SK-N-SH (cell line): ENCODE data around the gene FBXW10.
"Not testable (repeated sequence)": the region's sequence is repeated elsewhere in the genome, so short reads cannot be mapped to it uniquely, and the experiment has no call there.

Experiments
- EZH2phosphoT487 ChIP-seq: fragments of 200-600 bp; sonication (generic); IDR thresholded peaks from 2 replicates; pipeline ENCODE4 v1.6.1; 2017; ENCODE audit warnings: low read depth, mixed run types, mild to moderate bottlenecking, antibody characterized with exemption, moderate library complexity, borderline replicate concordance
- FOXJ3 ChIP-seq: sonication (generic); formaldehyde crosslinking; IDR thresholded peaks from 2 replicates; pipeline ENCODE4 v1.5.1; 2020; ENCODE audit warnings: mild to moderate bottlenecking, missing genetic modification reagents
- JUND ChIP-seq: IDR thresholded peaks from 2 replicates; pipeline ENCODE4 v1.4.0; 2012
- POLR2AphosphoS5 ChIP-seq: IDR thresholded peaks from 2 replicates; pipeline ENCODE4 v1.6.1; 2012; ENCODE audit warnings: low read depth, low read length
- RAD21 ChIP-seq: IDR thresholded peaks from 2 replicates; pipeline ENCODE4 v1.6.1; 2012; ENCODE audit warnings: mild to moderate bottlenecking, low read length
- RFX5 ChIP-seq: IDR thresholded peaks from 2 replicates; pipeline ENCODE4 v1.6.1; 2012; ENCODE audit warnings: mild to moderate bottlenecking, improper control_type of control experiment, low read length
- TAF1 ChIP-seq: IDR thresholded peaks from 2 replicates; pipeline ENCODE4 v1.6.1; 2012; ENCODE audit warnings: low read depth, mild to moderate bottlenecking, low read length, moderate library complexity, borderline replicate concordance
- TF ChIP-seq, protein P1 (sequence below): fragments of 200-600 bp; sonication (generic); IDR thresholded peaks from 2 replicates; pipeline ENCODE4 v1.6.1; 2017; ENCODE audit warnings: antibody characterized with exemption, mild to moderate bottlenecking, moderate library complexity
- TF ChIP-seq, protein P2 (sequence below): fragments of 150-350 bp; IDR thresholded peaks from 2 replicates; pipeline ENCODE4 v1.6.1; 2017; ENCODE audit warnings: antibody characterized with exemption, low read length, low read depth, borderline replicate concordance

GRCh38 chr17:18760221-18760620 lies 16.4 kb downstream of the FBXW10 start:
- TF ChIP-seq, protein P1, sequence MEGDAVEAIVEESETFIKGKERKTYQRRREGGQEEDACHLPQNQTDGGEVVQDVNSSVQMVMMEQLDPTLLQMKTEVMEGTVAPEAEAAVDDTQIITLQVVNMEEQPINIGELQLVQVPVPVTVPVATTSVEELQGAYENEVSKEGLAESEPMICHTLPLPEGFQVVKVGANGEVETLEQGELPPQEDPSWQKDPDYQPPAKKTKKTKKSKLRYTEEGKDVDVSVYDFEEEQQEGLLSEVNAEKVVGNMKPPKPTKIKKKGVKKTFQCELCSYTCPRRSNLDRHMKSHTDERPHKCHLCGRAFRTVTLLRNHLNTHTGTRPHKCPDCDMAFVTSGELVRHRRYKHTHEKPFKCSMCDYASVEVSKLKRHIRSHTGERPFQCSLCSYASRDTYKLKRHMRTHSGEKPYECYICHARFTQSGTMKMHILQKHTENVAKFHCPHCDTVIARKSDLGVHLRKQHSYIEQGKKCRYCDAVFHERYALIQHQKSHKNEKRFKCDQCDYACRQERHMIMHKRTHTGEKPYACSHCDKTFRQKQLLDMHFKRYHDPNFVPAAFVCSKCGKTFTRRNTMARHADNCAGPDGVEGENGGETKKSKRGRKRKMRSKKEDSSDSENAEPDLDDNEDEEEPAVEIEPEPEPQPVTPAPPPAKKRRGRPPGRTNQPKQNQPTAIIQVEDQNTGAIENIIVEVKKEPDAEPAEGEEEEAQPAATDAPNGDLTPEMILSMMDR, result not testable (repeated sequence)
- TF ChIP-seq EZH2phosphoT487, RFX5, JUND, POLR2AphosphoS5, TAF1, RAD21, FOXJ3: not testable (repeated sequence)
- TF ChIP-seq, protein P2, sequence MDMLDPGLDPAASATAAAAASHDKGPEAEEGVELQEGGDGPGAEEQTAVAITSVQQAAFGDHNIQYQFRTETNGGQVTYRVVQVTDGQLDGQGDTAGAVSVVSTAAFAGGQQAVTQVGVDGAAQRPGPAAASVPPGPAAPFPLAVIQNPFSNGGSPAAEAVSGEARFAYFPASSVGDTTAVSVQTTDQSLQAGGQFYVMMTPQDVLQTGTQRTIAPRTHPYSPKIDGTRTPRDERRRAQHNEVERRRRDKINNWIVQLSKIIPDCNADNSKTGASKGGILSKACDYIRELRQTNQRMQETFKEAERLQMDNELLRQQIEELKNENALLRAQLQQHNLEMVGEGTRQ, result not testable (repeated sequence)
